Limb (tissue), 2 donors: ENCODE results near the gene RALGPS1.
A peak's percentile ranks its signal among the peaks of the same experiment; 100 is the strongest.

Source experiments
- DNase-seq, 2 donors: peaks; one replicate each; pipeline ENCODE4 v3.0.0-alpha.2; 2016; ENCODE audit errors: extremely low spot score in 2 of 2

RALGPS1 gene

DNA sequence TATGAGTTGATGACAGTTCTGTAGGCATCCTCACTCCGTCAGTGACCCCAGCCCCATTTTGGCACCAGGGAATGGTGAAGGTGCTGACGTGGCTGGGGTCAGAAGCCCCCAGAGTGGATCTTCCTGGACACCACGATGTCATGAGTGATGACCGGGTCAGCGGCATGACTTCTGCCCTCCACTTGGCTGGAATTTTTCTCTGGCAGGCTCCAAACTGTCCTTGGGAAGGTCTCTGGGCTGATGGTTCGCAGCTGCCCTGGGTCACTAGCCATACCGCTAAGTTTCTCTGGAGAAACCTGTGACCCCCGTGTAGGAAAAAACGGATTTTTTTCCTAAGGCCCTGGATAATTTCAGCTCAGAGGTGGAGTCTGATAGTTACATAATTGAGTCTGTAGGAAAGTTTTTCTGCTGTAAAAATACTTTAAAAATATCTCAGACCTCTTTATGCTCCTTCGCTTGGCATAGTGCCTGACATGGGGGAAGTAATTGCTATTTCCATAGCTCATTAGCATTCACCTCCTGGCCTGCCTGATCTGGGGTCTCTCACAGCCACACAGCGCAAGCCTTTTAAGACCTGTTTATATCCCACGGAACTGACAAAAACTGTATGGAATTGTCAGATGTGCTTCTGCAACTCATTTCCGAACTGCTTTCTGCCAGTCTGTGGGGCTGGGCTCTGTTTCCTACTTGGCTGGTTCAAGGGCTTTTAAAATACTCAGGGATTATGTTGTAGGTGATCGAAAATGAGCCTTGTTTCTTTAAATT, 138.7 kb downstream of the RALGPS1 start:
- peak; percentile 63 to 64 for DNase-seq

DNA sequence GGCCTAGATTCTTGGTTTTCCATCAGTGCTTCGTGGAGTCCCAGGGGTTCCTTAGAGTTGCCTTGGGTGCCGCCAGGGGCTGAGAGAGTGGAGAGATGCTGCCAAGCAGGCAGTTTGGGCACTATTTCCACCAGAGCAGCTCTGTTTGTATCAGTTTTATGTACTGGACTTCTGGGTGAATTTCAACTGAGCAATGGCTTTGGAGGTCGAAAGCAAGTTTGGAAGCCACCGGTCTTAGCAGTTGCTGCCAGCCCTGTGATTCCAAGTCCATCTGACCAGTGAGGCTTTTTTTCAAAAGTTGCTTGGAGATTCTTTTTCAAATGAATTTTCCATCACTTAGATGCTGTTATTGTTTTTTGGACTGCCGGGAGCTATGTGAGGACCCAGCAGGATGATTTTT, 139.4 kb downstream of the RALGPS1 start:
- no peak for DNase-seq

GRCh38 chr9:127055745-127056402, 141.3 kb downstream of the RALGPS1 start:
- no peak for DNase-seq

DNA sequence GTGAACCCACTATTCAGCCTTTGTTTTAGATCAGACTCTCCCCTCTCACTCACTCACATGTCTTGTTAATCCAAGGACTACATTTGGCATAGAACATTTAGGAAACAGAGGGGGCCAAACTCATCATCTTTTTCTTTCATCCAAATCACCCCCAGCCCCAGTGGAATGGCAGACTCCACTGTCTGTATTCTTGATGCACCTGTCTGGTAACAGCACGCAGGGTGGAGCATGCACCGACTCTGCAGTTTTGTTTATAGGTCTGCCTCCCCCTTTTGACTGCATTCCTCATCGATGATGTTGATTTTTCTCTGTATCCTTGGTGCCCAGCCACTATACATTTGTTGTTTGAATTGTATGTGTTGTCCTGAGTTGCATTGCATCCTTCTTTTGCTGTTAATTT, 141.9 kb downstream of the RALGPS1 start:
- no peak for DNase-seq

- DNase-seq = no peak
Observed at GRCh38 chr9:127058011-127058644, 143.5 kb downstream of the RALGPS1 start.

GRCh38 chr9:127058645-127059021, 144.1 kb downstream of the RALGPS1 start:
- DNase-seq = no peak

DNA sequence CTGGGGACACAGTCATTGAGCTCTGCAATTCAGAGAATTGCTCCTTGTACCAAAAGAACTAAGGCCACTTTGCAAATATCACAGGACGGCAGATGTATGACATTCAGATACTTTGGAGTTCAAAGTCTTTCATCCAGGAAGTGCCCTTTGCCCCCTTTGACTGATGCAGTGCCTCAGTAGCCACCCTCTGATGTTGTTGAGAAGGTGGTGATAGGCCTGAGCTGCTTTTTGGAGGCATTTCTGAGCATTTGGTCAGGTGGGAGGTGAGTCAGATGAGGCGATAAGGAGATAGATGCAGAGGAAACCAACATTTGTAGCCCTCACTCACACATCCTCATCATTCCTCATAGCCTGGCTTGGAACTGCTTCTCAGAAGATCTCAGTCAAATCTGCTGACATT, 144.4 kb downstream of the RALGPS1 start:
- no peak for DNase-seq

GRCh38 chr9:127059765-127060361, 145.3 kb downstream of the RALGPS1 start:
- DNase-seq = no peak

GRCh38 chr9:127061411-127061810, 146.8 kb downstream of the RALGPS1 start:
- DNase-seq = no peak

GRCh38 chr9:127064335-127064734, 149.8 kb downstream of the RALGPS1 start:
- no peak for DNase-seq

GRCh38 chr9:127065592-127065991, 151.0 kb downstream of the RALGPS1 start:
- DNase-seq = no peak

DNA sequence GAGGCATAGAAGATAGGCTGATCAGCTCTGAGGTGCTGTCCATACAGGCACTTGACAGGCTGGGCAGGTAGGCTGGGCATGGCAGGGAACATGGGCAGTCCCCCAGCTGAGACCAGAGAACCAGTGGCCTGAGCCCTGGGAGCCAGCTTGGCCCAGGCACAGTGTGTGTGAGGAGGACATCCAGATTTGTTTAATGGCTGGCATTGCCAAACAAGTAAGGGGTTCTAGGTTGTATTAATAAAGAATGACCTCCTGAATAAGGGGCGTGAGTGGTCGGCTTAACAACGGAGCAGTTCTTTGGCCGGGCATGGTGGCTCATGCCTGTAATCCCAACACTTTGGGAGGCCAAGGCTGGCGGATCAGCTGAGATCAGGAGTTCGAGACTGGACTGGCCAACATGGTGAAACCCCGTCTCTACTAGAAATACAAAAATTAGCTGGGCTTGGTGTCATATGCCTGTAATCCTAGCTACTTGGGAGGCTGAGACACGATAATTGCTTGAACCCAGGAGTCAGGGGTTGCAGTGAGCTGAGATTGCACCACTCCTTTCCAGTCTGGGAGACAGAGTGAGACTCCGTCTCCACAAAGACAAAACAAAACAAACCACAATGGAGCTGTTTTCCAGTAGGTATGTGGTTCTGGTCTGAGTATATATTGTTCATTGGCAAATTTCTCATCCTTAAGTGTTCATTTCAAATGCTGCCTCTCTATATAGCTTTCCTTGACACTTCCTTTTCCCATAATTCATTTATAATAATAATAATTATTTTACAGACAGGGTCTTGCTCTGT, 151.7 kb downstream of the RALGPS1 start:
- no peak for DNase-seq

DNA sequence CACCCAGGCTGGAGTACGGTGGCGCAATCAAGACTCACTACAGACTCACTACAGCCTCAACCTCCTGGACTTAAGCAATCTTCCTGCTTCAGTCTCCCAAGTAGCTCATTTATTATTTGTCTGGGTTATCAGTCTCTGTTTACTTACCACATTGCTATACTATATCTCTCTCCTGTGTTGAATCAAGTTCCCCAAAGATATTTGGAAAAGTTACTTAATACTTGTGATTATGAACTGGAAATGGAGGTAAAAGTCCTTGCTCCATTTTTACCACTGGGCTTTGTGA, 152.2 kb downstream of the RALGPS1 start:
- DNase-seq = no peak

GRCh38 chr9:127067603-127068220, 153.1 kb downstream of the RALGPS1 start:
- DNase-seq = no peak

- DNase-seq = no peak
Observed at GRCh38 chr9:127074561-127075548, 160.3 kb downstream of the RALGPS1 start.

- DNase-seq = no peak
Observed at GRCh38 chr9:127075624-127076372, 161.2 kb downstream of the RALGPS1 start.

DNA sequence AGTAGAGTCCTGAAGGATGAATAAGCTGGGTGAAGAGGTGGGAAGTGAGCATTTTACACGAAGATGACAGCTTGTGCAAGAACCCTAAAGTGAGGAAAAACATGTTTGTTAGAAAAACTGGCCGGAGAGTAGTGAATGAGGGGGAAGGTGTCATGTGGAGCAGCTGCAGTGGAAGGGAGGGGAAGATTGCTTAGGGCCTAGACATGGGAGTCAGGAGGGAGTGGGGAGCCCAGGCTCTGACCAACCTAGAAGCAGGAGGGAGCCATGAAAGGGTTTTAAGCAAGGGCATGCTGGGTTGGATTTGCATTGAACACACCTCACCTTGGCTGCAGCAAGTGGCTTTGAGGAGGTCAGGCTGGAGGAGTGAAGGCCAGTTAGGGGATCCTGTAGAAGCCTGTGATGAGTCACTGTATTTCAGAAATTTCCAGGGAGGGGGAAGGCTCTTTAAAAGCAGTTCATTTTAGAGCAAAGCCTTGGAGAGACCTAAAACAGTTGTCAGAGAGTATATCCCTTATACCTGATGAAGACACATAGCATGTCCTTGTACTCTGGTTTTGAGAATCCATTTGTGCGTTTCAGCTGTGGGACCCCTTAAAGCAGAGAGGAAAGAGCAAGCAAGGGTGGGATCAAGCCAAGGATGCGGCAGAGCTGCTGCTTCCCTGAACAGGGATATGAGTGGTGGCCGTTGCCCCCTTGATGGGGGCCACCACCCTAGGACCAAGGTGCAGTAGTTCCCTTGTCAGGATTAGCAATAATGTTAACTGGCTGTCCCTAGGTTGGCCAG, 162.5 kb downstream of the RALGPS1 start:
- DNase-seq = no peak

DNA sequence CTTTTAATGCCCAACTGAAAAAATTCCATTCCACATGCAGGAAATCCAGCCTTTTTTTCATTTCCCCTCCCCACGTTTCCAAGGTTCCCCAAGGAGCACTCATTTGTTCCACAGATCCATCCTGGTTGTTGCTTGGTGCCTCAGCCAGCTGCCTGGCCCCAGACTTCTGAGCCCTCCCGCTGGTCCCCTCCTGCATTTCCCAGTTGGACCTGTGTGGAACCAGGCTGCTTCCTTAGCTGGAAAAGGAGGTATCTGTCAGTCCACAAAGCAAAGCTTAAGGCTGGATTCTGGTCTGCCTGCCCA, 163.0 kb downstream of the RALGPS1 start:
- DNase-seq = no peak

DNA sequence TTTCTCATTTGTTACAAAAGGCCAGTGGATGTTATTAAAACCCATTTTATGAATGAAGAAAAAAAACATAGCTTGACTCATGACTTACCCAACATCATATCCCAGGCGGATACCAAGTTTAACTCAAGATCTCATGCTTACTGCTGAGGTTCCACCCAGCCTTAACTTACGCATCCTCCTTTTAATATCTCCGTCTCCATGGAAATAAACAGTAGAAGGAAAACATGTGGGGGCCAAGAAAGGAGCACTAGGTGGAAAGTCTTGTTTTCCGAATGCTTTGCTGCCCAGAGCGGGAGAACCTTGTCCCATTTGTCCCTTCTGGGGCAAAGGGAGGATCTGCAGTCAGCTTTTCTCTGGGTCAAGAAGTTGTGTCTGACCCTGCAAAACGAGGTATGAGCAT, 163.8 kb downstream of the RALGPS1 start:
- DNase-seq = no peak
